Ascending aorta (tissue), 2 donors: Measurements from ENCODE around the gene ZNF317. TPM values are rescaled to one million over a fixed set of nuclear protein-coding genes. Genes with fewer than 3 reads are reported as not detected.

Experiments
- DNase-seq, 2 donors: peaks; one replicate each; pipeline ENCODE4 v3.0.0-alpha.2; 2019; ENCODE audit warnings: low spot score in 2 of 2
- H3K27ac ChIP-seq, 2 donors: fragments of 200-600 bp; sonication (generic); one replicate each; pipeline ENCODE4 v1.5.1; 2016 to 2017; ENCODE audit warnings: mild to moderate bottlenecking in 1 of 2
- H3K27me3 ChIP-seq: fragments of 200-600 bp; sonication (generic); one replicate; pipeline ENCODE4 v1.5.1; 2017
- H3K36me3 ChIP-seq, 2 donors: fragments of 200-600 bp; sonication (generic); one replicate each; pipeline ENCODE4 v1.5.1; 2016
- H3K4me1 ChIP-seq, 2 donors: fragments of 200-600 bp; sonication (generic); one replicate each; pipeline ENCODE4 v1.5.1; 2016 to 2017; ENCODE audit warnings: mild to moderate bottlenecking in 1 of 2
- H3K4me3 ChIP-seq, 2 donors: fragments of 200-600 bp; sonication (generic); one replicate each; pipeline ENCODE4 v1.5.1; 2016 to 2017; ENCODE audit warnings: mild to moderate bottlenecking in 1 of 2
- H3K9me3 ChIP-seq, 2 donors: fragments of 200-600 bp; sonication (generic); one replicate each; pipeline ENCODE4 v1.5.1; 2016
- CTCF ChIP-seq, 3 experiments: fragments of 200-600 bp in 2 of 3; fragments of 450-650 bp in 1 of 3; sonication (generic) in 2 of 3; IDR thresholded peaks; one replicate each; pipeline ENCODE4 v1.5.1; 2016 to 2019; ENCODE audit warnings: antibody characterized with exemption in 3 of 3, mild to moderate bottlenecking in 1 of 3, moderate library complexity in 1 of 3
- intact Hi-C: fragments of 100-400 bp; cut with DNase I; formaldehyde crosslinking; loops from one replicate; pipeline ENCODE4 v1.15.1; 2023
- total RNA-seq: library from RNA; depleted of rRNA; stranded (reverse); fragments of >200 nt; gene quantifications from one replicate; pipeline ENCODE4 v1.1.0, GENCODE V29; 2016

The ZNF317 gene
- total RNA-seq, 1 donor from 2014 or later: 22.0 TPM

GRCh38 chr19:9155591-9155990 is 15.4 kb downstream of the ZNF317 start:
- no peak for TF ChIP-seq CTCF (IDR thresholded peaks at IDR 0.05)
- DNase-seq: no peak
- Histone ChIP-seq H3K4me3 (no peak overlapping the region), H3K27ac (no peak overlapping the region), H3K36me3 (peaks cover 63 to 92% of the 10 kb centered on the region in 2 donors), H3K4me1 (no peaks in the 10 kb centered on the region), H3K9me3 (peaks cover 31 to 95% of the 10 kb centered on the region in 2 donors), H3K27me3 (no peaks in the 10 kb centered on the region)
- intact Hi-C loops: no loop called here

GRCh38 chr19:9156304-9156703 is 16.1 kb downstream of the ZNF317 start:
- no peak for TF ChIP-seq CTCF (IDR thresholded peaks at IDR 0.05)
- no peak overlapping the region for H3K4me3 ChIP-seq
- no peak for DNase-seq
- H3K36me3 ChIP-seq: peaks cover 70 to 99% of the 10 kb centered on the region in 2 donors
- intact Hi-C loops: no loop called here
- no peak overlapping the region for H3K27ac ChIP-seq
- H3K27me3 ChIP-seq: no peaks in the 10 kb centered on the region
- H3K9me3 ChIP-seq: peaks cover 37 to 95% of the 10 kb centered on the region in 2 donors
- no peaks in the 10 kb centered on the region for H3K4me1 ChIP-seq

GRCh38 chr19:9159891-9160290 is 19.7 kb downstream of the ZNF317 start:
- intact Hi-C loops: no loop called here
- Histone ChIP-seq H3K4me3 (no peak overlapping the region), H3K36me3 (peaks cover 90 to 100% of the 10 kb centered on the region in 2 donors), H3K27me3 (no peaks in the 10 kb centered on the region), H3K9me3 (peaks cover 39 to 93% of the 10 kb centered on the region in 2 donors), H3K4me1 (no peaks in the 10 kb centered on the region), H3K27ac (no peak overlapping the region)
- no peak for TF ChIP-seq CTCF (IDR thresholded peaks at IDR 0.05)
- DNase-seq: no peak

- intact Hi-C loops: no loop called here
- TF ChIP-seq CTCF (IDR thresholded peaks at IDR 0.05): no peak
- Histone ChIP-seq H3K4me1 (no peaks in the 10 kb centered on the region), H3K9me3 (peaks cover 27 to 97% of the 10 kb centered on the region in 2 donors), H3K4me3 (no peak overlapping the region), H3K27me3 (no peaks in the 10 kb centered on the region), H3K27ac (no peak overlapping the region), H3K36me3 (peaks cover 82 to 100% of the 10 kb centered on the region in 2 donors)
- DNase-seq: no peak
These were observed 21.2 kb downstream of the ZNF317 start for GRCh38 chr19:9161427-9161826.

- intact Hi-C loops: no loop called here
- Histone ChIP-seq H3K9me3 (peaks cover 23 to 69% of the 10 kb centered on the region in 2 donors), H3K4me3 (no peak overlapping the region), H3K27ac (no peak overlapping the region), H3K27me3 (no peaks in the 10 kb centered on the region), H3K36me3 (peaks cover 48 to 66% of the 10 kb centered on the region in 2 donors), H3K4me1 (no peaks in the 10 kb centered on the region)
- no peak for TF ChIP-seq CTCF (IDR thresholded peaks at IDR 0.05)
- DNase-seq: no peak
These were observed 25.1 kb downstream of the ZNF317 start for GRCh38 chr19:9165261-9165660.

- intact Hi-C loops: no loop called here
- DNase-seq: no peak
These were observed 26.6 kb downstream of the ZNF317 start for GRCh38 chr19:9166846-9167245.

More at GRCh38 chr19:9166846-9167245, 26.6 kb downstream of the ZNF317 start:
- no peak for TF ChIP-seq CTCF (IDR thresholded peaks at IDR 0.05)
- no peaks in the 10 kb centered on the region for H3K27me3 ChIP-seq
- no peaks in the 10 kb centered on the region for H3K4me1 ChIP-seq
- H3K9me3 ChIP-seq: peaks cover 8 to 53% of the 10 kb centered on the region in 2 donors
- no peak overlapping the region for H3K27ac ChIP-seq
- peaks cover 32 to 50% of the 10 kb centered on the region in 2 donors for H3K36me3 ChIP-seq
- H3K4me3 ChIP-seq: no peak overlapping the region
